Small intestine (tissue), 7 donors: Measurements from ENCODE around the gene DCLK3. TPM values are rescaled to one million over a fixed set of nuclear protein-coding genes. Genes with fewer than 3 reads are reported as not detected.

Experiments
- DNase-seq, 2 donors: peaks; one replicate each; pipeline versions ENCODE4 v3.0.0 to v3.0.0-alpha.2; 2013
- FAIRE-seq: peaks from 2 replicates; lab custom pipeline; 2012; peaks lifted over from hg19 to GRCh38; lab: Jason Lieb, UNC
- H3K27ac ChIP-seq, 3 donors: one replicate each; pipeline ENCODE4 v1.5.1; 2013; ENCODE audit warnings: low read length in 2 of 3, mild to moderate bottlenecking in 2 of 3, control low read depth in 1 of 3, inconsistent platforms in 1 of 3, low read depth in 1 of 3, moderate library complexity in 1 of 3
- H3K27me3 ChIP-seq, 3 donors: one replicate each; pipeline ENCODE4 v1.6.1; 2013; ENCODE audit warnings: low read length in 3 of 3, inconsistent platforms in 1 of 3; ENCODE audit not compliant: control insufficient read depth in 3 of 3, insufficient read depth in 3 of 3
- H3K36me3 ChIP-seq, 3 donors: one replicate each; pipeline ENCODE4 v1.6.1; 2013; ENCODE audit warnings: low read length in 3 of 3, inconsistent platforms in 1 of 3, low read depth in 1 of 3, mild to moderate bottlenecking in 1 of 3, moderate library complexity in 1 of 3; ENCODE audit not compliant: control insufficient read depth in 3 of 3, insufficient read depth in 2 of 3
- H3K4me1 ChIP-seq, 3 donors: one replicate each; pipeline ENCODE4 v1.6.1; 2013; ENCODE audit warnings: low read length in 2 of 3, inconsistent platforms in 1 of 3, low read depth in 1 of 3, mild to moderate bottlenecking in 1 of 3, moderate library complexity in 1 of 3; ENCODE audit not compliant: control insufficient read depth in 3 of 3, insufficient read depth in 2 of 3
- H3K4me3 ChIP-seq, 3 donors: one replicate each; pipeline ENCODE4 v1.5.1; 2013; ENCODE audit warnings: low read length in 3 of 3, control low read depth in 1 of 3, inconsistent platforms in 1 of 3, low read depth in 1 of 3, mild to moderate bottlenecking in 1 of 3, moderate library complexity in 1 of 3
- H3K9me3 ChIP-seq, 2 donors: one replicate each; pipeline ENCODE4 v1.6.1; 2013; ENCODE audit warnings: low read depth in 1 of 2, low read length in 1 of 2; ENCODE audit not compliant: control insufficient read depth in 2 of 2, insufficient read depth in 1 of 2
- WGBS, 3 donors: extraction: QIAGEN DNeasy Blood & Tissue Kit; methylation state at CpG; one replicate each; pipeline ENCODE4 v1.1.7; 2013; 5-methylcytosine and 5-hydroxymethylcytosine counted together
- polyA plus RNA-seq, 4 donors: library from polyadenylated mRNA; stranded (reverse) in 3 of 4; unstranded in 1 of 4; fragments of 200-250 nt in 3 of 4; fragments of 120-200 nt in 1 of 4; gene quantifications; one replicate each; pipeline versions ENCODE4 v1.2.1 to v1.2.3, GENCODE V29; 2013
- donor health status: healthy with polysubstance abuse.
- donor health status: control.
- donor health status: control.
- donor health status: Bipolar disorder and iron deficiency.
- donor health status: healthy.

Gene DCLK3
- polyA plus RNA-seq, 4 donors: 0.24 to 0.31 (median 0.27) TPM; not detected in 1

- no peak overlapping the region for H3K27ac ChIP-seq
- H3K9me3 ChIP-seq: no peaks in the 10 kb centered on the region
- no peaks in the 10 kb centered on the region for H3K4me1 ChIP-seq
- FAIRE-seq: no peak
- no peak overlapping the region for H3K4me3 ChIP-seq
- DNase-seq: no peak
- WGBS, 3 donors: 70 to 75% (median 74%) methylated on average over 8 of the region's 8 CpGs
- H3K27me3 ChIP-seq: no peaks in the 10 kb centered on the region
- no peaks in the 10 kb centered on the region for H3K36me3 ChIP-seq
Measured at GRCh38 chr3:36697229-36698001, 66.9 kb downstream of the DCLK3 start.

GRCh38 chr3:36696799-36697198, 67.6 kb downstream of the DCLK3 start:
- 53 to 72% (median 72%) methylated on average over 2 of the region's 2 CpGs for WGBS, 3 donors
- Histone ChIP-seq H3K36me3 (no peaks in the 10 kb centered on the region), H3K4me1 (no peaks in the 10 kb centered on the region), H3K27me3 (no peaks in the 10 kb centered on the region), H3K9me3 (no peaks in the 10 kb centered on the region), H3K4me3 (no peak overlapping the region), H3K27ac (no peak overlapping the region)
- FAIRE-seq (no peak), DNase-seq (no peak)

GRCh38 chr3:36695769-36696137, 68.6 kb downstream of the DCLK3 start:
- H3K4me1 ChIP-seq: no peaks in the 10 kb centered on the region

GRCh38 chr3:36695113-36695768, 69.1 kb downstream of the DCLK3 start:
- Histone ChIP-seq H3K4me1 (no peaks in the 10 kb centered on the region), H3K27ac (no peak overlapping the region), H3K9me3 (no peaks in the 10 kb centered on the region), H3K36me3 (no peaks in the 10 kb centered on the region), H3K4me3 (no peak overlapping the region), H3K27me3 (no peaks in the 10 kb centered on the region)
- 34 to 61% (median 43%) methylated on average over 3 of the region's 3 CpGs for WGBS, 3 donors
- FAIRE-seq: no peak
- no peak for DNase-seq

More at GRCh38 chr3:36695769-36696137, 68.6 kb downstream of the DCLK3 start:
- 82 to 86% (median 83%) methylated on average over 2 of the region's 2 CpGs for WGBS, 3 donors
- Histone ChIP-seq H3K9me3 (no peaks in the 10 kb centered on the region), H3K4me3 (no peak overlapping the region), H3K27me3 (no peaks in the 10 kb centered on the region), H3K27ac (no peak overlapping the region), H3K36me3 (no peaks in the 10 kb centered on the region)
- FAIRE-seq (no peak), DNase-seq (no peak)

- no peak overlapping the region for H3K27ac ChIP-seq
- no peaks in the 10 kb centered on the region for H3K4me1 ChIP-seq
- H3K27me3 ChIP-seq: no peaks in the 10 kb centered on the region
- 78 to 79% (median 78%) methylated on average over 4 of the region's 4 CpGs for WGBS, 3 donors
- no peak for DNase-seq
- no peaks in the 10 kb centered on the region for H3K9me3 ChIP-seq
- no peak overlapping the region for H3K4me3 ChIP-seq
- H3K36me3 ChIP-seq: no peaks in the 10 kb centered on the region
- FAIRE-seq: no peak
Measured at GRCh38 chr3:36693670-36694069, 70.7 kb downstream of the DCLK3 start.

- no peak for DNase-seq
- no peaks in the 10 kb centered on the region for H3K4me1 ChIP-seq
- WGBS, 3 donors: 74 to 75% (median 75%) methylated on average over 4 of the region's 4 CpGs
- H3K27me3 ChIP-seq: no peaks in the 10 kb centered on the region
- no peak overlapping the region for H3K27ac ChIP-seq
- no peak overlapping the region for H3K4me3 ChIP-seq
- no peak for FAIRE-seq
- H3K9me3 ChIP-seq: no peaks in the 10 kb centered on the region
- no peaks in the 10 kb centered on the region for H3K36me3 ChIP-seq
Measured at GRCh38 chr3:36689560-36689959, 74.8 kb downstream of the DCLK3 start.

GRCh38 chr3:36688815-36689214, 75.5 kb downstream of the DCLK3 start:
- 15 to 47% (median 28%) methylated on average over 2 of the region's 2 CpGs for whole genome bisulfite sequencing, 3 donors

GRCh38 chr3:36686516-36686915, 77.8 kb downstream of the DCLK3 start:
- FAIRE-seq (no peak), DNase-seq (no peak)
- Histone ChIP-seq H3K27ac (no peak overlapping the region), H3K27me3 (no peaks in the 10 kb centered on the region), H3K4me1 (no peaks in the 10 kb centered on the region), H3K36me3 (no peaks in the 10 kb centered on the region), H3K9me3 (peaks cover 0 to 3% of the 10 kb centered on the region in 2 donors), H3K4me3 (no peak overlapping the region)

More at GRCh38 chr3:36688815-36689214, 75.5 kb downstream of the DCLK3 start:
- Histone ChIP-seq H3K27me3 (no peaks in the 10 kb centered on the region), H3K36me3 (no peaks in the 10 kb centered on the region), H3K27ac (no peak overlapping the region), H3K9me3 (no peaks in the 10 kb centered on the region), H3K4me1 (no peaks in the 10 kb centered on the region), H3K4me3 (no peak overlapping the region)
- DNase-seq (no peak), FAIRE-seq (no peak)
